Keratinocyte (primary cell): Measurements from ENCODE around the gene CA12. TPM values are rescaled to one million over a fixed set of nuclear protein-coding genes. Genes with fewer than 3 reads are reported as not detected.

Experiments used
- DNase-seq: peaks from one replicate; pipeline ENCODE4 v3.0.0-alpha.2; 2011; ENCODE audit warnings: low read depth, missing footprints, low spot score
- FAIRE-seq: peaks from 2 replicates; lab custom pipeline; 2011; peaks lifted over from hg19 to GRCh38; lab: Jason Lieb, UNC
- H2AFZ ChIP-seq: 2 replicates; pipeline ENCODE4 v1.6.0; 2012; ENCODE audit warnings: low read length, control low read depth, inconsistent platforms; ENCODE audit not compliant: control insufficient read depth
- H3K27ac ChIP-seq: 2 replicates; pipeline ENCODE4 v1.5.1; 2011; ENCODE audit warnings: low read length; ENCODE audit not compliant: control insufficient read depth, insufficient read depth
- H3K27me3 ChIP-seq: 3 replicates; pipeline ENCODE4 v1.6.0; 2011; ENCODE audit warnings: low read length; ENCODE audit not compliant: control insufficient read depth, insufficient read depth; ENCODE audit errors: extremely low read depth
- H3K36me3 ChIP-seq, 2 experiments: 2 replicates in 1 of 2; 3 replicates in 1 of 2; pipeline ENCODE4 v1.5.1; 2011; ENCODE audit warnings: low read length in 2 of 2, mild to moderate bottlenecking in 1 of 2; ENCODE audit not compliant: control insufficient read depth in 2 of 2, insufficient read depth in 2 of 2; ENCODE audit errors: extremely low read depth in 1 of 2
- H3K4me1 ChIP-seq: 3 replicates; pipeline ENCODE4 v1.5.1; 2011; ENCODE audit warnings: low read length; ENCODE audit not compliant: control insufficient read depth, insufficient read depth; ENCODE audit errors: extremely low read depth
- H3K4me2 ChIP-seq: 3 replicates; pipeline ENCODE4 v1.6.0; 2011; ENCODE audit warnings: low read depth, low read length; ENCODE audit not compliant: control insufficient read depth, insufficient read depth; ENCODE audit errors: extremely low read depth
- H3K4me3 ChIP-seq, 3 experiments: fragments of 200-600 bp in 1 of 3; sonication (generic) in 1 of 3; 2 replicates in 2 of 3; 3 replicates in 1 of 3; pipeline ENCODE4 v1.5.1; 2011 to 2016; ENCODE audit warnings: low read length in 3 of 3, mild to moderate bottlenecking in 3 of 3, control low read depth in 2 of 3, inconsistent platforms in 1 of 3, low read depth in 1 of 3, mixed read lengths in 1 of 3, mixed run types in 1 of 3, moderate library complexity in 1 of 3; ENCODE audit not compliant: control insufficient read depth in 2 of 3, insufficient read depth in 2 of 3; ENCODE audit errors: extremely low read depth in 1 of 3
- H3K79me2 ChIP-seq: 2 replicates; pipeline ENCODE4 v1.6.0; 2012; ENCODE audit warnings: low read length; ENCODE audit not compliant: control insufficient read depth, insufficient read depth
- H3K9ac ChIP-seq: 3 replicates; pipeline ENCODE4 v1.6.0; 2011; ENCODE audit warnings: low read length; ENCODE audit not compliant: control insufficient read depth, insufficient read depth; ENCODE audit errors: extremely low read depth
- H3K9me1 ChIP-seq: 3 replicates; pipeline ENCODE4 v1.6.0; 2011; ENCODE audit warnings: low read length; ENCODE audit not compliant: control insufficient read depth, insufficient read depth; ENCODE audit errors: extremely low read depth
- H3K9me3 ChIP-seq: 2 replicates; pipeline ENCODE4 v1.5.1; 2012; ENCODE audit warnings: low read depth, low read length; ENCODE audit not compliant: control insufficient read depth
- H4K20me1 ChIP-seq: 3 replicates; pipeline ENCODE4 v1.6.0; 2011; ENCODE audit warnings: low read length; ENCODE audit not compliant: control insufficient read depth, insufficient read depth; ENCODE audit errors: extremely low read depth
- CTCF ChIP-seq, 3 experiments: IDR thresholded peaks in 1 of 3; conservative IDR thresholded peaks in 1 of 3; optimal IDR thresholded peaks in 1 of 3; 2 replicates in 2 of 3; 3 replicates in 1 of 3; pipeline versions ENCODE3 to v1.5.1; 2011; ENCODE audit warnings: low read length in 3 of 3, mild to moderate bottlenecking in 3 of 3, moderate library complexity in 2 of 3, control low read depth in 1 of 3, inconsistent platforms in 1 of 3; ENCODE audit not compliant: insufficient read depth in 2 of 3; ENCODE audit errors: extremely low read depth in 1 of 3
- EZH2 ChIP-seq: IDR thresholded peaks from one replicate; pipeline ENCODE4 v1.6.1; 2012; ENCODE audit warnings: inconsistent platforms, mild to moderate bottlenecking, low read length, moderate library complexity
- dilution Hi-C: fragments of 300-500 bp; cut with MboI; formaldehyde crosslinking; loops from one replicate; pipeline ENCODE4 v1.7.0; 2020; ENCODE audit warnings: low sequenced_read_pairs; ENCODE audit not compliant: extremely low pct_ligation_motif_present
- polyA plus RNA-seq, 5 experiments: library from polyadenylated mRNA; depleted of rRNA in 3 of 5; stranded (reverse) in 3 of 5; stranded (forward) in 1 of 5; unstranded in 1 of 5; fragments of >200 nt; gene quantifications; 1 replicate in 1 of 5; 2 replicates in 3 of 5; 3 replicates in 1 of 5; pipeline versions ENCODE4 v1.2.1 to v1.2.3, GENCODE V29; 2011 to 2012; ENCODE audit warnings: missing spikeins in 2 of 5, low read depth in 1 of 5, low replicate concordance in 1 of 5

The CA12 gene
- polyA plus RNA-seq, 1 donor (not counting 4 experiments of a cell fraction or from before 2014, with no cell fraction given), result 158 TPM

DNA sequence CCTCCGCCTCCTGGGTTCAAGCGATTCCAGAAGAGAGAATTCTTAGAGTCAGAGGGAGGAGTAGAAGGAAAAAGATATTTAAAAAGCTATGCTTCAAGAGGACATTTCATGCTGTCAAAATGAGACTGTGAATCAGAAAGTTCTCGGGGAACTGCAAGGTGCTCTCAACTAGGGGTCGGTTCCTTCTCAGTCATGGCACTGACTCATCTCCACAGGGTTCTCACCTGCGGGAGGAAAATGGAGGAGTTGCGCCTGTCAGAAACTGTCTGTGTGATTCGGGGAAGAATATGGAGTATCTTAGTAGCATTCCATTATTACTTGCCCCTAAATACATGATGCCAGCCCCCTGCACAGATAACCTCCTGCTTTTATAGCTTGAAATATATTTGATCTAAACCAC lies 56.9 kb downstream of the CA12 start:
- TF ChIP-seq EZH2 (no peak), CTCF (optimal IDR thresholded peaks at IDR 0.05 in 1 of 3, IDR thresholded peaks at IDR 0.05 in 1 of 3, conservative IDR thresholded peaks at IDR 0.05 in 1 of 3; ENCODE audit: extremely low read depth in 1 of 3, insufficient read depth in 2 of 3, low read length in 3 of 3) (no peak)
- no peaks in the 10 kb centered on the region for H4K20me1 ChIP-seq
- DNase-seq, result no peak
- no peak overlapping the region for H2AFZ ChIP-seq
- H3K9me1 ChIP-seq, result no peaks in the 10 kb centered on the region
- H3K27me3 ChIP-seq, result no peaks in the 10 kb centered on the region
- FAIRE-seq, result no peak
- H3K4me1 ChIP-seq, result no peaks in the 10 kb centered on the region
- H3K9ac ChIP-seq, result no peak overlapping the region
- H3K79me2 ChIP-seq, result no peaks in the 10 kb centered on the region
- dilution Hi-C loops, result no loop called here
- peaks cover 5 to 7% of the 10 kb centered on the region in 2 experiments for H3K36me3 ChIP-seq
- H3K4me2 ChIP-seq, result no peak overlapping the region
- H3K4me3 ChIP-seq, result no peak overlapping the region
- H3K27ac ChIP-seq, result no peak overlapping the region
- H3K9me3 ChIP-seq, result no peaks in the 10 kb centered on the region

- Histone ChIP-seq H3K36me3 (peaks cover 5 to 7% of the 10 kb centered on the region in 2 experiments), H3K9ac (no peak overlapping the region), H3K79me2 (no peaks in the 10 kb centered on the region), H3K9me1 (no peaks in the 10 kb centered on the region), H3K4me2 (no peak overlapping the region), H3K9me3 (no peaks in the 10 kb centered on the region), H3K27ac (no peak overlapping the region), H3K4me1 (no peaks in the 10 kb centered on the region), H3K4me3 (no peak overlapping the region), H4K20me1 (no peaks in the 10 kb centered on the region), H3K27me3 (no peaks in the 10 kb centered on the region), H2AFZ (no peak overlapping the region)
- TF ChIP-seq CTCF (optimal IDR thresholded peaks at IDR 0.05 in 1 of 3, IDR thresholded peaks at IDR 0.05 in 1 of 3, conservative IDR thresholded peaks at IDR 0.05 in 1 of 3; ENCODE audit: extremely low read depth in 1 of 3, insufficient read depth in 2 of 3, low read length in 3 of 3) (no peak), EZH2 (no peak)
- FAIRE-seq (no peak), DNase-seq (no peak)
- dilution Hi-C loops, result no loop called here
These were observed 57.7 kb downstream of the CA12 start for GRCh38 chr15:63323798-63324563.
